ENCODE data around the gene SLC4A1AP.
"Not testable (repeated sequence)": the region's sequence is repeated elsewhere in the genome, so short reads cannot be mapped to it uniquely, and the experiment has no call there.

The SLC4A1AP gene

DNA sequence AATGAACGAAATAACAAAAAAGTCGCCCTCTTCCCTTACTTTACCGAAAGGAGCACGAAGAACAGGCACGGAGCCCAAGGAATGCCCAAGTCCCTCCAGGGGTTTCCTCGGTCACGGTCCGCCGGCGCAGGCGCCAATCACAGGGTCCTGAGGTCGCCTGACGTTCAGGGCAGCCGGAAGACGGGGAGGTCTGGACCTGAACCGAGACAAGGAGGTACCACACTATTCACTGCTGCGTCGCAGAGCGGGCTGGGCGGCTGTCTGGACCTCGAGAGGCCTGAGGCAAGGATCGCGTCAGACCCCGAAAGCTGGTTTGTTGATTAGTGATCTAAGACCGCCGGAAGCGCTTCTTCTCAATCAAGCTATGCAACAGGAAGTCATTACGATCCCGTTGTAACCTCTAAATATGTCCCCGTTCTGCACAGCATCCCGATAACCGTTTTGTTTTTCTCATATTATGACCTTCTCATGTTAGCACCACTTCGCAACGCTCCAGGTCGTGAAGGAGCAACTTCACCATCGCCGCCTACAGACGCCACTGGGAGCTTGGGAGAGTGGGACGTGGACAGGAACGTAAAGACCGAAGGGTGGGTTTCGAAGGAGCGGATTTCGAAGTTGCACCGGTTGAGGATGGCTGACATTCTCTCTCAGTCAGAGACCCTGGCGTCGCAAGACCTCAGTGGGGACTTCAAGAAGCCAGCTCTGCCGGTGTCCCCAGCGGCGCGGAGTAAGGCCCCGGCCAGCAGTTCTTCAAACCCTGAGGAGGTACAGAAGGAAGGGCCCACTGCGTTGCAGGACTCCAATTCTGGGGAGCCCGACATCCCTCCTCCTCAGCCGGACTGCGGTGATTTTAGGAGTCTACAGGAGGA lies at the start of gene SLC4A1AP, which contains the start of gene SUPT7L:
SLC4A1AP (plus strand) TSS at position 605 of the 869 bp plus-strand sequence; CDS start at position 631, 26 bp downstream.
SUPT7L (minus strand) TSS at position 330 of the 869 bp plus-strand sequence. CDS start 1,422 bp downstream, outside the sequence.
- Mint-ChIP-seq H3K27me3 (peaks cover 2% of the 10 kb centered on the region), H3K9me3 (no peaks in the 10 kb centered on the region), H3K36me3 (ENCODE audit: low read depth) (peaks cover 25% of the 10 kb centered on the region), H3K4me3 (peak within 1 kb of the TSS; percentile 99), H3K27ac (peak within 1 kb of the TSS; percentile 99), H3K4me1 (peaks cover 50% of the 10 kb centered on the region)
- peak; percentile 76 for DNase-seq
- ATAC-seq = peak; percentile 83

- peaks cover 38% of the 10 kb centered on the region for H3K36me3 Mint-ChIP-seq (ENCODE audit: low read depth)
Measured at GRCh38 chr2:27613985-27614384, 49.7 kb upstream of the SLC4A1AP start.

DNA sequence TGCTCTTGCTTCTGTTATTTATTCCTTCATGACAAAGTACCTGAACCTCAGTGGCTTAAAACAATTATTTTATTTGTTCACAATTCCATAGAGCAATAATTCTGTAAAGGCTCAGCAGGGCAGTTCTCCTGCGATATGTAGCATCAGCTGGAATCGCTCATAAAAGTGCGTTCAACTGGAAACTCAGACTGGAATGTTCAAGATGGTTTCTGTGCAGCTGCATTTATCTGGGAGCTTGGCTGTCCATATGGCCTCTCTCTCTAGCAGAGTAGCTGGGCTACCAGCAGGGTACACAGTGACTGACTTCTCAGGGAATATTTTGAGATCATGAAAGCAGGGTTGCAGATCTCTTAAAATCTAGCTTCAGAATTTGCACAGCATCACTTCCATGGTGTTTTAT lies 48.4 kb upstream of the SLC4A1AP start:
- Mint-ChIP-seq H3K4me1 (no peaks in the 10 kb centered on the region), H3K27me3 (no peaks in the 10 kb centered on the region), H3K4me3 (no peak overlapping the region), H3K27ac (no peak overlapping the region), H3K9me3 (no peaks in the 10 kb centered on the region), H3K36me3 (ENCODE audit: low read depth) (peaks cover 41% of the 10 kb centered on the region)
- DNase-seq (no peak), ATAC-seq (no peak)

More at GRCh38 chr2:27613985-27614384, 49.7 kb upstream of the SLC4A1AP start:
- DNase-seq = no peak
- H3K27me3 Mint-ChIP-seq = no peaks in the 10 kb centered on the region
- H3K4me1 Mint-ChIP-seq = no peaks in the 10 kb centered on the region
- no peak for ATAC-seq
- H3K4me3 Mint-ChIP-seq = no peak overlapping the region
- H3K9me3 Mint-ChIP-seq = no peaks in the 10 kb centered on the region
- H3K27ac Mint-ChIP-seq = no peak overlapping the region

DNA sequence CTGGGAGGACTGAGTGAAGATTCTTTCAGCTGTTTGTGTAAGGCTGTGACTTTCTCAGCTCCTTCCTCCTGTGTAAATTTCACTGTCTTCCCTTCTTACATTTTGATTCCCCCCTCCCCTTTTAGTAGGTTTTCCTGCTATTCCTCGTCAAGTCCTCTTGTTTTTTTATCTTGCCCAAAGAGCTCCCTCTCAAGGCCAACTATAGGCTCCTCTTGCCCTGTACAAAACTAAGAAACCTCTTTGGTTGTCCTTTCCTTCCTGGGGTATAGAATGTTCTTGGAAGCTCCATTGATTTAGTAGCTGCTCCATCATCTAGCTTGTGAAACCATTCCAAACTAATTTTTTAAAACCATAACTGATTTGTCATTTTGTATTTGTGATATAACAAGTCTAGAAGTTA lies 42.2 kb upstream of the SLC4A1AP start:
- DNase-seq (no peak), ATAC-seq (no peak)
- no peak overlapping the region for H3K4me3 Mint-ChIP-seq
- no peak overlapping the region for H3K27ac Mint-ChIP-seq
- H3K27me3 Mint-ChIP-seq = no peaks in the 10 kb centered on the region
- H3K4me1 Mint-ChIP-seq = no peaks in the 10 kb centered on the region
- H3K36me3 Mint-ChIP-seq (ENCODE audit: low read depth) = peaks cover 50% of the 10 kb centered on the region
- no peaks in the 10 kb centered on the region for H3K9me3 Mint-ChIP-seq

DNA sequence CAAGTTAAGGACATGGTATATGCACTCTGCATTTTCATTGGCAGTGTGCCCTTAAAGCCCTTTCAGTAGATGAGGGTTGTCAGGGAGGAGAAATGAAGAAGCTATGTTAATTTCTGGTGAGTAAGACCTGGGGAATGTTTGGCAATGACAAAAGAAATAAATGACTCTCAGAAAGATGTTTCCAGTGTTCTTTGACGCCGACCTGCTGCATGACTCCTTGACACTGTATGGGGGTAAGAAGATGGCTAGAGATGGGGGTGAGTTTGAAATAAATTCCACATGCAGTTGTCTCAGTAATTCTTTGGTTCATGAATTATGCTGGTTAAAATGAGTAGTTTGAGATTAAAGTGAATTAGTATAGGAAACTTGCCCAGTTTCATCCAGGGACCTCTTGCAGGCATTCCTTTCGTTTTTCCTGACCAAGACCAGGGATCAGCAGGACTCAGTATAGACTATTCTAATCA lies 40.7 kb upstream of the SLC4A1AP start:
- no peak overlapping the region for H3K4me3 Mint-ChIP-seq
- no peak for DNase-seq
- H3K27me3 Mint-ChIP-seq = no peaks in the 10 kb centered on the region
- peaks cover 43% of the 10 kb centered on the region for H3K36me3 Mint-ChIP-seq (ENCODE audit: low read depth)
- H3K27ac Mint-ChIP-seq = no peak overlapping the region
- no peak for ATAC-seq
- no peaks in the 10 kb centered on the region for H3K4me1 Mint-ChIP-seq
- H3K9me3 Mint-ChIP-seq = no peaks in the 10 kb centered on the region

DNA sequence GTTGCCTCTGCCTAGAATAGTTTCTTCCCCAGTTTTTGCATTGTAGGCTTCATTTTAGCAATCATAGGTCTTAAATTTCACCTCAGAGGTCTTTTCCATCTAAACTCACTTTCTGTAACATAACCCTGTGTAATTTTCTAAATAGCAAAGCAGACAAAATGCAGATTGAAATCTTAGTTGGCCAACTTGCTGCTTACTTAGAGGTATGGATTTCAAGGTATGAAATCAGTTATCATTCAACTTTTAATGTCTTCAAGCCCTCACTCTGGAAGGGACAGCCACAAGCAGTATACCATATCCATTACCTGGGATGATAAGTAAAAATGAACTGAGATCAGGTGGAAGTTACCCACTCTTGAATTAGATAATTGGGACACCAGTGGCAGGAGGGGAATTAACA lies 38.7 kb upstream of the SLC4A1AP start:
- H3K27ac Mint-ChIP-seq = no peak overlapping the region
- no peaks in the 10 kb centered on the region for H3K9me3 Mint-ChIP-seq
- DNase-seq = no peak
- no peaks in the 10 kb centered on the region for H3K4me1 Mint-ChIP-seq
- no peaks in the 10 kb centered on the region for H3K27me3 Mint-ChIP-seq
- no peak overlapping the region for H3K4me3 Mint-ChIP-seq
- peaks cover 36% of the 10 kb centered on the region for H3K36me3 Mint-ChIP-seq (ENCODE audit: low read depth)
- ATAC-seq = no peak

GRCh38 chr2:27626323-27626722 lies 37.4 kb upstream of the SLC4A1AP start:
- H3K36me3 Mint-ChIP-seq (ENCODE audit: low read depth) = peaks cover 34% of the 10 kb centered on the region
- H3K4me3 Mint-ChIP-seq, H3K27ac Mint-ChIP-seq, DNase-seq, H3K9me3 Mint-ChIP-seq, ATAC-seq, H3K4me1 Mint-ChIP-seq, H3K27me3 Mint-ChIP-seq: not testable (repeated sequence)

DNA sequence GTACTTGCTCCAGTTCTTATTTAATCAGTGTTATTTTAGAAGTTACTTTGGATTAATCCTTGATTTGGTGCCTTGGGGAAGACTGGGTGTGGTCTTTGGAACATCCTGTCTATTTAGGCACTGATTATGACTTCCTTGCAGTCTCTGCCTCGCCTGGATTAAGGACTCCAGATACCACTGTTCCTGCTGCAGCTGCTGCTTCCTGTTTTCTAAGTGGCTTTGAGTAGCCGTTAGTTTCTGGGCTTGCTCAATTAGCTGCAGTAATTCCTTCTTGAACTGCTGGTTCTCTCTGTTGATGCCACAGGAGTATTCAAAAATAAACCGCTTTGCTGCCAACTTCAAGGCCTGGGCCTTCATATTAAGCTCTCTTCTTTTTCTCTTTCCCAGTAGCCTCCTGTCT lies 36.8 kb upstream of the SLC4A1AP start:
- not testable (repeated sequence) for DNase-seq, H3K9me3 Mint-ChIP-seq, H3K4me3 Mint-ChIP-seq, H3K27ac Mint-ChIP-seq, ATAC-seq, H3K4me1 Mint-ChIP-seq, H3K27me3 Mint-ChIP-seq
- peaks cover 35% of the 10 kb centered on the region for H3K36me3 Mint-ChIP-seq (ENCODE audit: low read depth)

GRCh38 chr2:27627963-27628766 lies 35.5 kb upstream of the SLC4A1AP start:
- peak; percentile 53 for ATAC-seq
- no peaks in the 10 kb centered on the region for H3K9me3 Mint-ChIP-seq
- H3K4me3 Mint-ChIP-seq = no peak overlapping the region
- H3K27ac Mint-ChIP-seq = no peak overlapping the region
- H3K4me1 Mint-ChIP-seq = peaks cover 2% of the 10 kb centered on the region
- no peak for DNase-seq
- H3K27me3 Mint-ChIP-seq = no peaks in the 10 kb centered on the region
- H3K36me3 Mint-ChIP-seq (ENCODE audit: low read depth) = peaks cover 33% of the 10 kb centered on the region

- H3K4me1 Mint-ChIP-seq = peaks cover 2% of the 10 kb centered on the region
- no peak within 1 kb of the TSS for H3K4me3 Mint-ChIP-seq
- H3K36me3 Mint-ChIP-seq (ENCODE audit: low read depth) = peaks cover 35% of the 10 kb centered on the region
- peak; percentile 99 for ATAC-seq
- DNase-seq = peak; percentile 96
- H3K9me3 Mint-ChIP-seq = no peaks in the 10 kb centered on the region
- no peaks in the 10 kb centered on the region for H3K27me3 Mint-ChIP-seq
- H3K27ac Mint-ChIP-seq = no peak within 1 kb of the TSS
Measured at GRCh38 chr2:27628767-27629709, 34.7 kb upstream of the SLC4A1AP start, which contains the start of the genes CCDC121 and GPN1. Gene CCDC121, minus strand, starts transcription at chr2:27629012. Its CDS starts 1,213 bp downstream, at chr2:27627799. Gene GPN1, plus strand, starts transcription at chr2:27629050. Its CDS starts 9 bp downstream, at chr2:27629059.

- not testable (repeated sequence) for H3K4me3 Mint-ChIP-seq, DNase-seq, H3K27me3 Mint-ChIP-seq, H3K4me1 Mint-ChIP-seq, ATAC-seq, H3K9me3 Mint-ChIP-seq, H3K27ac Mint-ChIP-seq
- peaks cover 39% of the 10 kb centered on the region for H3K36me3 Mint-ChIP-seq (ENCODE audit: low read depth)
Measured at GRCh38 chr2:27630257-27630656, 33.4 kb upstream of the SLC4A1AP start.

GRCh38 chr2:27634291-27634690 lies 29.4 kb upstream of the SLC4A1AP start:
- Mint-ChIP-seq H3K27me3 (no peaks in the 10 kb centered on the region), H3K4me3 (no peak overlapping the region)

GRCh38 chr2:27636766-27637165 lies 26.9 kb upstream of the SLC4A1AP start:
- Mint-ChIP-seq H3K9me3 (no peaks in the 10 kb centered on the region), H3K27me3 (no peaks in the 10 kb centered on the region), H3K36me3 (ENCODE audit: low read depth) (peaks cover 66% of the 10 kb centered on the region), H3K4me3 (no peak overlapping the region), H3K4me1 (peaks cover 42% of the 10 kb centered on the region), H3K27ac (no peak overlapping the region)
- DNase-seq (no peak), ATAC-seq (no peak)

More at GRCh38 chr2:27634291-27634690, 29.4 kb upstream of the SLC4A1AP start:
- Mint-ChIP-seq H3K36me3 (ENCODE audit: low read depth) (peaks cover 57% of the 10 kb centered on the region), H3K9me3 (no peaks in the 10 kb centered on the region), H3K4me1 (peaks cover 32% of the 10 kb centered on the region), H3K27ac (no peak overlapping the region)
- DNase-seq (no peak), ATAC-seq (no peak)

All from activated naive CD8-positive, alpha-beta T cell treated with anti-CD3 and anti-CD28 coated beads, Interleukin-2, amount 50 U/mL, for 24 hours (primary cell).